Natural killer cell (primary cell): Measurements from ENCODE around the gene PRMT7. TPM values are rescaled to one million over a fixed set of nuclear protein-coding genes. Genes with fewer than 3 reads are reported as not detected.

Experiments used
- ATAC-seq, 3 donors: fragments of 150-1000 bp in 2 of 3; fragments of 200-7000 bp in 1 of 3; cut with Tn5 transposase; 1 replicate in 1 of 3; 2 replicates in 2 of 3; pipeline ENCODE4 v1.10.0; 2021; ENCODE audit warnings: mild to moderate bottlenecking in 2 of 3, moderate library complexity in 2 of 3
- DNase-seq, 2 donors: peaks; one replicate each; pipeline versions ENCODE4 v3.0.0 to v3.0.0-alpha.2; 2013 to 2021; ENCODE audit warnings: mixed read lengths in 1 of 2
- H3K27ac ChIP-seq: one replicate; pipeline ENCODE4 v1.5.1; 2013; ENCODE audit warnings: mild to moderate bottlenecking, low read length
- H3K27me3 ChIP-seq: one replicate; pipeline ENCODE4 v1.6.1; 2013; ENCODE audit warnings: low read length; ENCODE audit not compliant: control insufficient read depth, insufficient read depth
- H3K36me3 ChIP-seq: one replicate; pipeline ENCODE4 v1.6.1; 2013; ENCODE audit warnings: low read length; ENCODE audit not compliant: control insufficient read depth, insufficient read depth
- H3K4me1 ChIP-seq: one replicate; pipeline ENCODE4 v1.6.1; 2013; ENCODE audit warnings: low read length; ENCODE audit not compliant: control insufficient read depth, insufficient read depth
- H3K4me3 ChIP-seq: one replicate; pipeline ENCODE4 v1.5.1; 2013; ENCODE audit warnings: low read length
- H3K9me3 ChIP-seq: one replicate; pipeline ENCODE4 v1.6.1; 2013; ENCODE audit warnings: low read length; ENCODE audit not compliant: control insufficient read depth, insufficient read depth
- H3K27ac Mint-ChIP-seq, 2 donors: one replicate each; pipeline ENCODE4 v1.8.0; 2022; ENCODE audit warnings: mild to moderate bottlenecking in 2 of 2, mixed read lengths in 2 of 2, moderate library complexity in 1 of 2
- H3K27me3 Mint-ChIP-seq, 2 donors: one replicate each; pipeline ENCODE4 v1.8.0; 2022; ENCODE audit warnings: low read depth in 2 of 2, mixed read lengths in 2 of 2
- H3K36me3 Mint-ChIP-seq: one replicate; pipeline ENCODE4 v1.8.0; 2022; ENCODE audit warnings: mixed read lengths
- H3K4me1 Mint-ChIP-seq, 2 donors: one replicate each; pipeline ENCODE4 v1.8.0; 2022; ENCODE audit warnings: mixed read lengths in 2 of 2
- H3K4me3 Mint-ChIP-seq: one replicate; pipeline ENCODE4 v1.8.0; 2022; ENCODE audit warnings: mild to moderate bottlenecking, moderate library complexity, mixed read lengths
- H3K9me3 Mint-ChIP-seq, 2 donors: one replicate each; pipeline ENCODE4 v1.8.0; 2022; ENCODE audit warnings: mixed read lengths in 2 of 2
- WGBS: methylation state at CpG from one replicate; pipeline ENCODE4 v1.1.7; 2013; ENCODE audit warnings: missing lambda C conversion rate; ENCODE audit not compliant: insufficient coverage; 5-methylcytosine and 5-hydroxymethylcytosine counted together
- intact Hi-C: fragments of 100-400 bp; cut with micrococcal nuclease; formaldehyde crosslinking; loops from one replicate; pipeline ENCODE4 v1.14.2; 2022
- total RNA-seq, 4 donors: library from RNA; stranded (reverse); fragments of 120-200 nt in 1 of 4; gene quantifications; one replicate each; pipeline versions ENCODE4 v1.2.3 to v1.2.4, GENCODE V29; 2013 to 2022
- TF ChIP-seq, protein P1 (sequence below): fragments of 200-600 bp; IDR thresholded peaks from one replicate; pipeline ENCODE4 v1.8.0; 2022; ENCODE audit warnings: antibody characterized with exemption

PRMT7 gene
- total RNA-seq, 3 donors from 2014 or later (not counting 1 experiment from before 2014, with no cell fraction given): 60.7 to 84.7 (median 68.2) TPM

GRCh38 chr16:68309799-68310198 lies 1.0 kb upstream of the PRMT7 start:
- WGBS: 34% methylated on average over 6 of the region's 6 CpGs
- Histone ChIP-seq H3K4me1 (peaks cover 29% of the 10 kb centered on the region), H3K4me3 (peak overlapping the region; percentile 61), H3K9me3 (no peaks in the 10 kb centered on the region), H3K36me3 (peaks cover 38% of the 10 kb centered on the region), H3K27ac (peak overlapping the region; percentile 69), H3K27me3 (no peaks in the 10 kb centered on the region)
- peak in 1 of 2 donors; percentile 52 for DNase-seq
- Mint-ChIP-seq H3K27ac (peak overlapping the region; percentile 93 to 96), H3K27me3 (no peaks in the 10 kb centered on the region), H3K4me3 (peak overlapping the region; percentile 96), H3K36me3 (no peaks in the 10 kb centered on the region), H3K9me3 (no peaks in the 10 kb centered on the region), H3K4me1 (peaks cover 30 to 39% of the 10 kb centered on the region in 2 donors)
- TF ChIP-seq, protein P1, sequence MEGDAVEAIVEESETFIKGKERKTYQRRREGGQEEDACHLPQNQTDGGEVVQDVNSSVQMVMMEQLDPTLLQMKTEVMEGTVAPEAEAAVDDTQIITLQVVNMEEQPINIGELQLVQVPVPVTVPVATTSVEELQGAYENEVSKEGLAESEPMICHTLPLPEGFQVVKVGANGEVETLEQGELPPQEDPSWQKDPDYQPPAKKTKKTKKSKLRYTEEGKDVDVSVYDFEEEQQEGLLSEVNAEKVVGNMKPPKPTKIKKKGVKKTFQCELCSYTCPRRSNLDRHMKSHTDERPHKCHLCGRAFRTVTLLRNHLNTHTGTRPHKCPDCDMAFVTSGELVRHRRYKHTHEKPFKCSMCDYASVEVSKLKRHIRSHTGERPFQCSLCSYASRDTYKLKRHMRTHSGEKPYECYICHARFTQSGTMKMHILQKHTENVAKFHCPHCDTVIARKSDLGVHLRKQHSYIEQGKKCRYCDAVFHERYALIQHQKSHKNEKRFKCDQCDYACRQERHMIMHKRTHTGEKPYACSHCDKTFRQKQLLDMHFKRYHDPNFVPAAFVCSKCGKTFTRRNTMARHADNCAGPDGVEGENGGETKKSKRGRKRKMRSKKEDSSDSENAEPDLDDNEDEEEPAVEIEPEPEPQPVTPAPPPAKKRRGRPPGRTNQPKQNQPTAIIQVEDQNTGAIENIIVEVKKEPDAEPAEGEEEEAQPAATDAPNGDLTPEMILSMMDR: no peak
- ATAC-seq: no peak
- intact Hi-C loops: loop anchor here (1.0 to 10.0 kb wide), 3 partner anchors 25 to 745 kb away; partner anchors contain the start of genes CTCF and NFATC3

DNA sequence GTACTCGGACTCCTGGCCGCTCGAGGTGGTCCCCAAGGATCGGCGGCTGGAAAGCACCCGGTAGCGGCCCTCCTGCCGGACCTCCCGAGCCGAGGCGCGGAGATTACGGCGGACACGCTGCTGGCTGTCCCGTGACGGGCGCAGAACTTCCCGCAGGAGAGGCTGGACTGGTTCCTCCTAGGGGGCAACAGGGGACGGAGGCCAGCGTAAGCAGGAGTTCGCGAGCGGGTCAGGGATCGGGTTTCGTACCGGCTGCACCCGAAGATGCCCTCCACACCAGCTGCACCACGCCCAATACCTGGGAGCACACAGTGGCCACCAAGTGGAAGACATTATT lies 414 bp upstream of the PRMT7 start:
- H3K4me1 ChIP-seq: peaks cover 29% of the 10 kb centered on the region
- WGBS: under 1% methylated on average over 29 of the region's 29 CpGs
- ATAC-seq: no peak
- H3K9me3 Mint-ChIP-seq: no peaks in the 10 kb centered on the region
- H3K4me3 ChIP-seq: peak overlapping the region; percentile 61
- no peaks in the 10 kb centered on the region for H3K27me3 Mint-ChIP-seq
- intact Hi-C loops: loop anchor here (1.0 to 10.0 kb wide), 3 partner anchors 26 to 746 kb away; partner anchors contain the start of genes CTCF and NFATC3
- H3K4me1 Mint-ChIP-seq: peaks cover 30 to 39% of the 10 kb centered on the region in 2 donors
- H3K36me3 Mint-ChIP-seq: no peaks in the 10 kb centered on the region
- peak overlapping the region; percentile 69 for H3K27ac ChIP-seq
- peak overlapping the region; percentile 96 for H3K4me3 Mint-ChIP-seq
- H3K27ac Mint-ChIP-seq: peak overlapping the region; percentile 93 to 96
- H3K36me3 ChIP-seq: peaks cover 36% of the 10 kb centered on the region
- H3K27me3 ChIP-seq: no peaks in the 10 kb centered on the region
- peak in 1 of 2 donors; percentile 19 for DNase-seq
- no peaks in the 10 kb centered on the region for H3K9me3 ChIP-seq
- TF ChIP-seq, protein P1: no peak

DNA sequence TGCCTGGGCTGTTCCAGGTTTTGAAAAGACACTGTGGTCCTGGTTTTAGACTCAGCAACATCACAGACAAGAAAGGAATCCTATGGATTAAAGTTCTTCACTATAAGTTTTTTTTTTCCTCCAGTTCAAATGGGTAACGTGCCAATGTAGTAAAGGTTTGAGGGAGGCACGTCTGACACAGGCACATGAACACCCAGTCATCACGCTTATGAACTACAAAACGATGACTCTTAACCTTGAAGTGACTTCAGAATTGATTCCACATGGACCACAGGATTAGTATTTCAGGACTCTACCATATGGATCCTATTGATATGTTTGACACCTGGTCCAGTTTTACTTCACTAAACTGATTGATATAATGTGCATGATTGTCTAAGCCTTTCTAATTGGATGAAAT lies 2.3 kb downstream of the PRMT7 start:
- peaks cover 33% of the 10 kb centered on the region for H3K36me3 ChIP-seq
- Mint-ChIP-seq H3K4me3 (no peak overlapping the region), H3K9me3 (no peaks in the 10 kb centered on the region), H3K4me1 (peaks cover 30 to 39% of the 10 kb centered on the region in 2 donors), H3K27ac (peak overlapping the region in 1 of 2 donors; percentile 10), H3K36me3 (no peaks in the 10 kb centered on the region), H3K27me3 (no peaks in the 10 kb centered on the region)
- H3K4me1 ChIP-seq: peaks cover 29% of the 10 kb centered on the region
- no peaks in the 10 kb centered on the region for H3K27me3 ChIP-seq
- DNase-seq (no peak), ATAC-seq (no peak)
- intact Hi-C loops: loop anchor here (10.0 kb wide), 2 partner anchors 228 to 748 kb away; partner anchors contain the start of genes CTCF and NFATC3
- no peaks in the 10 kb centered on the region for H3K9me3 ChIP-seq
- WGBS: 96% methylated on average over 4 of the region's 4 CpGs
- H3K27ac ChIP-seq: no peak overlapping the region
- no peak overlapping the region for H3K4me3 ChIP-seq
- TF ChIP-seq, protein P1: no peak
